Measurements from ENCODE around the gene RPL35A.
"Not testable (repeated sequence)": the region's sequence is repeated elsewhere in the genome, so short reads cannot be mapped to it uniquely, and the experiment has no call there.

The RPL35A gene

DNA sequence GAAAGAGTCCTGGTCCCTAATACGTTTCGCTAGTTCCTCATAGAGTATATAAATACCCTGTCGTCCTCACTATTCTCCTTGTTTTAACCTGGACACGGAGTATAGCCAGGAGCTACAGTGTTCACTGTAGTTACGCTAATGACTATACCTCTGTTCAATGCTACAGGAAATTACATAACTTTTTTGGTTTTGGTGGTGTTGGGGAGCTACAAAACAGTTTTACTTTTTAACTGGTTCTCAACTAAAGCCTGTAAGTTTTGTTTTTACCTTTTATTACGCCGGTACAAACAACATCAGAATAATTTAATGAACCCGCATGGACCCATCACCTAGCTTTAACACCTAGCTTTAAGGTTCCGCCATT lies 11.6 kb downstream of the RPL35A start:
- Histone ChIP-seq H3K27ac (ENCODE audit: low read depth, low read length, severe bottlenecking) (no peak overlapping the region), H3K36me3 (ENCODE audit: control insufficient read depth, insufficient read depth, low read length) (peaks cover 3% of the 10 kb centered on the region), H3K4me3 (ENCODE audit: extremely low read depth, insufficient read depth, low read length, poor library complexity, severe bottlenecking) (no peak overlapping the region), H3K4me1 (ENCODE audit: control insufficient read depth, insufficient read depth, low read length, poor library complexity, severe bottlenecking) (peaks cover 3% of the 10 kb centered on the region), H3K9me3 (ENCODE audit: control insufficient read depth, low read length) (no peaks in the 10 kb centered on the region)
- WGBS, 2 experiments (ENCODE audit: insufficient coverage in 2 of 2): 94 to 100% methylated on average over 3 to 6 of the region's 9 CpGs

DNA sequence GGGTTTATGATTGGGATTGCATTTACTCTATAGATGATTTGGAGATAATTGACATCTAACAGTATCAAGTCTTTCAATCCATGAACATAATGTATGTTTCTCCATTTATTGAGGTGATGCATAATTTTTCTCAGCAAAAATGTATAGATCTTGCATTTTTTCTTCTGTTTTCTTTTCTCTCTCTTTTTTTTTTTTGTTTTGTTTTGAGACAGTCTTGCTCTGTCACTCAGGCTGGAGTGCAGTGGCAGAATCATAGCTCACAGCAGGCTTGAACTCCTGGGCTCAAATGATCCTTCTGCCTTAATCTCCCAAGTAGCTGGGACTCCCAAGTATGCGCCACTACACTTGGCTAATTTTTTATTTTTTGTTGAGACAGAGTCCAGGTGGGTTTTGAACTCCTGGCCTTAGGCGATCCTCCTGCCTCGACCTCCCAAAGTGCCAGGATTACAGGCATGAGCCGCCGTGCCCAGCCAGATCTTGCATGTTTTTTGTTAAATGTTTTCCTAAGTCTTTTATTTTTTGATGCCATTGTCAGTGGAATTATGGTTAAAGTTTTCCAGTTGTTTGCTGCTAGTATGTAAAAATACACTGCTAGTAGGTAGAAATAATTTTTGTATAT lies 13.1 kb downstream of the RPL35A start:
- WGBS, 2 experiments (ENCODE audit: insufficient coverage in 2 of 2): 89 to 92% methylated on average over 4 to 5 of the region's 5 CpGs
- H3K27ac ChIP-seq (ENCODE audit: low read depth, low read length, severe bottlenecking): no peak overlapping the region
- H3K9me3 ChIP-seq (ENCODE audit: control insufficient read depth, low read length): peaks cover 9% of the 10 kb centered on the region
- H3K4me1 ChIP-seq (ENCODE audit: control insufficient read depth, insufficient read depth, low read length, poor library complexity, severe bottlenecking): peaks cover 3% of the 10 kb centered on the region
- no peak overlapping the region for H3K4me3 ChIP-seq (ENCODE audit: extremely low read depth, insufficient read depth, low read length, poor library complexity, severe bottlenecking)
- no peaks in the 10 kb centered on the region for H3K36me3 ChIP-seq (ENCODE audit: control insufficient read depth, insufficient read depth, low read length)

DNA sequence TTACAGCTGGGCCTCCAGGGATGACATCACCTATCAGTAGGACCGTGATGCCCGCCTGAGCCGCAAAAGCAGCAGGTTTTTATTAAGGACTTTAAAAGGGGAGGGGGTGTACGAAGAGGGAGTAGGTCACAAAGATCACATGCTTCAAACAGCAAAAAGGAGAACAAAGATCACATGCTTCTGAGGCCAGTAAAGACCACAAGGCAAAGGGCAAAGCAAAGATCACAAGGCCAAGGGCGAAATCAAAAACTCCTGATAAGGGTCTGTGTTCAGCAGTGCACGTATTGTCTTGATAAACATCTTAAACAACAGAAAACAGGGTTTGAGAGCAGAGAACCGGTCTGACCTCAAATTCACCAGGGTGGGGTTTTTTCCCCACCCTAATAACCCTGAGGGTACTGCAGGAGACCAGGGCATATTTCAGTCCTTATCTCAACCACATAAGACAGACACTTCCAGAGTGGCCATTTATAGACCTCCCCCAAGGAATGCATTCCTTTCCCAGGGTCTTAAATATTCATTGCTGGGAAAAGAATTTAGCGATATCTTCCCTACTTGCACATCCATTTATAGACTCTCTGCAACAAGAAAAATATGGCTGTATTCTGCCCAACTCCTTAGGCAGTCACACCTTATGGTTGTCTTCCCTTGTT lies 17.5 kb downstream of the RPL35A start:
- H3K4me1 ChIP-seq (ENCODE audit: control insufficient read depth, insufficient read depth, low read length, poor library complexity, severe bottlenecking); H3K36me3 ChIP-seq (ENCODE audit: control insufficient read depth, insufficient read depth, low read length); H3K4me3 ChIP-seq (ENCODE audit: extremely low read depth, insufficient read depth, low read length, poor library complexity, severe bottlenecking); H3K27ac ChIP-seq (ENCODE audit: low read depth, low read length, severe bottlenecking): not testable (repeated sequence)
- H3K9me3 ChIP-seq (ENCODE audit: control insufficient read depth, low read length): peaks cover 14% of the 10 kb centered on the region
- 89 to 96% methylated on average over 7 of the region's 8 CpGs for WGBS, 2 experiments (ENCODE audit: insufficient coverage in 2 of 2)

DNA sequence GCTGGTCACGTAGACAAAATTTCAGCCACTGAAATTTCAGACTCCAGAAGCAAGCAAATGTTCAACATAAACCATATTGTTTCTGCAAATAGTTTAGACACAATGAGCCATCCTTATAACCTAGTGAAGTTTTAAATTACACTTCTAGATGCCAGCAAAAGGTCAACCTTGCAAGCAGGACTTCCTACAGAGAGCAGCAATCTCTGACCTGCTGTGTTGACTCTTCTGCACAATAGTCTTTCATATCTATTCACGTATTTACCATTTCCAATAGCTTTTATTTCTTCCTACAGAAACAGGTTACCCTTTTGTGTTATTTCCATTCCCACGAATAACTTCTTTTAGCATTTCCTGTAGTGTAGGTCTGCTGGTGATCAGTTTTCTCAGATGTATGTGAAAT lies 20.6 kb downstream of the RPL35A start:
- Histone ChIP-seq H3K27ac (ENCODE audit: low read depth, low read length, severe bottlenecking) (no peak overlapping the region), H3K4me3 (ENCODE audit: extremely low read depth, insufficient read depth, low read length, poor library complexity, severe bottlenecking) (no peak overlapping the region), H3K36me3 (ENCODE audit: control insufficient read depth, insufficient read depth, low read length) (no peaks in the 10 kb centered on the region), H3K9me3 (ENCODE audit: control insufficient read depth, low read length) (peaks cover 14% of the 10 kb centered on the region), H3K4me1 (ENCODE audit: control insufficient read depth, insufficient read depth, low read length, poor library complexity, severe bottlenecking) (no peaks in the 10 kb centered on the region)
- 67 to 80% methylated on average over 1 of the region's 3 CpGs for WGBS, 2 experiments (ENCODE audit: insufficient coverage in 2 of 2)

DNA sequence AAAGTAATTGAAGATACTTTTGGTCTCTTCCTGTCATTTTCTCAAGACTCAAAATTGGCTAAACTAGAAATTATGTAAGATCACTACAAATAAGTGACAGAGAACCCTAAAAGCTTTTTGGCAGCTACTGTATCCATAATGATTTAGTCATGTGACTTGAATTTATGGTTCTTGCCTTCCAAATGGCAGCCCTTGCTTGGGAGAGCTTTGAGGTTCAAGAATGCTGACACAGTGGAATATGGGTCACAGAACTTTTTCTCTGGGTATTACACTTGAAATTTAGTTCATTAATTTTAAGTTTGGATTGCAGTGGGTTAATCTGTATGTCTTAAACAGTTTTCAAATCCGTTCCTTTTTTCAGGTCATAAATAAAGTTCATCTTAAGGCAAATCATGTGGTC lies 24.0 kb downstream of the RPL35A start:
- Histone ChIP-seq H3K4me1 (ENCODE audit: control insufficient read depth, insufficient read depth, low read length, poor library complexity, severe bottlenecking) (no peaks in the 10 kb centered on the region), H3K4me3 (ENCODE audit: extremely low read depth, insufficient read depth, low read length, poor library complexity, severe bottlenecking) (no peak overlapping the region), H3K27ac (ENCODE audit: low read depth, low read length, severe bottlenecking) (no peak overlapping the region), H3K36me3 (ENCODE audit: control insufficient read depth, insufficient read depth, low read length) (no peaks in the 10 kb centered on the region), H3K9me3 (ENCODE audit: control insufficient read depth, low read length) (peaks cover 5% of the 10 kb centered on the region)
- 100% methylated on average over 1 of the region's 1 CpG; no CpG with 5 or more reads in 1 of the 2 experiments for WGBS, 2 experiments (ENCODE audit: insufficient coverage in 2 of 2)

DNA sequence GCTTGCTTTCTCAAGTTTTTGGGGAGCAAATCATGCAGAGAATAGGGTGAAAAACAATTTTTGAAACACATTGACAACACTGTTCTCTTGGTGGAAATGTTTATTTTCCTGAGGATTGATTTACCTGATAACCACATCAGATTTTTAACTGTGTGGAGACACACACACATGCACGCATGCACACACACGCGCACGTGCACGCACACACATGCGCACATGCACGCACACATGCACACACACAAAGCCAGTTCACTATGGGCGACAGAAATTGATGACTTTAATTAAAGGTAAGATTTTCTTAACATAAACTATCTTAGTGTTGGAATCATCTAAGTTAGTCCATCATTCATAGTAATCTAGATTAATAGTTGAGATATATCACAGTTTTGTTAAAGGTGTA lies 25.3 kb downstream of the RPL35A start:
- Histone ChIP-seq H3K36me3 (ENCODE audit: control insufficient read depth, insufficient read depth, low read length) (no peaks in the 10 kb centered on the region), H3K4me1 (ENCODE audit: control insufficient read depth, insufficient read depth, low read length, poor library complexity, severe bottlenecking) (no peaks in the 10 kb centered on the region), H3K9me3 (ENCODE audit: control insufficient read depth, low read length) (peaks cover 5% of the 10 kb centered on the region), H3K27ac (ENCODE audit: low read depth, low read length, severe bottlenecking) (no peak overlapping the region), H3K4me3 (ENCODE audit: extremely low read depth, insufficient read depth, low read length, poor library complexity, severe bottlenecking) (no peak overlapping the region)
- WGBS, 2 experiments (ENCODE audit: insufficient coverage in 2 of 2): 96% methylated on average over 5 of the region's 8 CpGs; no CpG with 5 or more reads in 1 of the 2 experiments

DNA sequence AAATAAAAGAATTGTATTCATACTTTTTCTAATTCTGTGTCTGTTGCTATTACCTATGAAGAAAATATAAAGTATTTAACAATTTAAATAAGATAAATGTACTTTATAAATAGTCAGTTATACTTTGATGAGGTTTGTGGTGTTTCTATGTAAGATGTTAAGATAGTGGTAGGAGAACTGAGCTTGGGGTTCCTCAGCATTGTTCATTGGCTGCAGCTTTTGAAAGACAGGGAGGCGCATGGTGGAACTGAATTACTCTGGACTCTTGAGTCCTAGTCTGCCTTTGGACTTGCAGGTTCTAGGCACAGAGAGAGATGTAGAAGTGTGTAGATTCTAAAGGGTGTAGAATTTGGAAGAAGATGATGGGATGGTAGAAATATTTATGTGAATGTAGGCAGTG lies 33.1 kb downstream of the RPL35A start:
- Histone ChIP-seq H3K9me3 (ENCODE audit: control insufficient read depth, low read length) (no peaks in the 10 kb centered on the region), H3K4me3 (ENCODE audit: extremely low read depth, insufficient read depth, low read length, poor library complexity, severe bottlenecking) (no peak overlapping the region), H3K4me1 (ENCODE audit: control insufficient read depth, insufficient read depth, low read length, poor library complexity, severe bottlenecking) (no peaks in the 10 kb centered on the region), H3K27ac (ENCODE audit: low read depth, low read length, severe bottlenecking) (no peak overlapping the region), H3K36me3 (ENCODE audit: control insufficient read depth, insufficient read depth, low read length) (no peaks in the 10 kb centered on the region)
- WGBS, 2 experiments (ENCODE audit: insufficient coverage in 2 of 2): 100% methylated on average over 1 of the region's 1 CpG

DNA sequence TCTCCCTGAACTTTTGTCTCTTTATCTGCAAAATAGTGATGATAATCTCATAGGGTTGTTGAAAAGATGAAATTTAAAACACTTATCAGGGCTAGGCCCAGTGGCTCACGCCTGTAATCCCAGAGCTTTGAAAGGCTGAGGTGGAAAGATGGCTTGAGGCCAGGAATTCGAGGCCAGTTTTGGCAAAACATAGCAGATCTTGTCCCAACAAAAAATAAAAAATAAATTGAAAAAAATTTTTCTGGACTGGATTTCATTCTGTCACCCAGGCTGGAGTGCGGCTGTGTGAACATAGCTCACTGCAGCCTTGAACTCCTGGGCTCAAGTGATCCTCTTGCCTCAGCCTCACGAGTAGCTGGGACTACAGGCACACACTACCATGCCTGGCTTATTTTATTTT lies 39.7 kb downstream of the RPL35A start:
- H3K36me3 ChIP-seq (ENCODE audit: control insufficient read depth, insufficient read depth, low read length): no peaks in the 10 kb centered on the region
- WGBS, 2 experiments (ENCODE audit: insufficient coverage in 2 of 2): 91 to 100% methylated on average over 1 to 2 of the region's 4 CpGs
- no peaks in the 10 kb centered on the region for H3K9me3 ChIP-seq (ENCODE audit: control insufficient read depth, low read length)
- no peak overlapping the region for H3K4me3 ChIP-seq (ENCODE audit: extremely low read depth, insufficient read depth, low read length, poor library complexity, severe bottlenecking)
- no peaks in the 10 kb centered on the region for H3K4me1 ChIP-seq (ENCODE audit: control insufficient read depth, insufficient read depth, low read length, poor library complexity, severe bottlenecking)
- no peak overlapping the region for H3K27ac ChIP-seq (ENCODE audit: low read depth, low read length, severe bottlenecking)

DNA sequence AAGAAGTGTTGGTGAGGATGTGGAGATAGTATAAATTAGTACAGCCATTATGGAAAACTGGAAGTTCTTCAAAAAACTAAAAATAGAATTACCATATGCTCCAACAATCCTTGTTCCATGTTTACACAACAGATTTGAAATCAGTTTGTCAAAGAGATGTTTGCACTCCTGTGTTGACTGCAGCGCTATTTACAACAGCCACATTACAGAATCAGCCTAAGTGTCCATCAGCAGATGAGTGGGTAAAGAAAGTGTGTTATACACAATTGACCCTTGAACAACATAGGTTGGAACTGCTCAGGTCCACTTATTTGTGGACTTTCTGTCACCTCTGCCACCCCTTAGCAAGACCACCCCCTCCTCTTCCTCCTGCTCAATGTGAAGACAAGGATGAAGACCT lies 44.7 kb downstream of the RPL35A start:
- no CpG with 5 or more reads among the region's 1 CpG for WGBS, 2 experiments (ENCODE audit: insufficient coverage in 2 of 2)
- no peaks in the 10 kb centered on the region for H3K4me1 ChIP-seq (ENCODE audit: control insufficient read depth, insufficient read depth, low read length, poor library complexity, severe bottlenecking)
- H3K9me3 ChIP-seq (ENCODE audit: control insufficient read depth, low read length): no peaks in the 10 kb centered on the region
- no peaks in the 10 kb centered on the region for H3K36me3 ChIP-seq (ENCODE audit: control insufficient read depth, insufficient read depth, low read length)
- no peak overlapping the region for H3K27ac ChIP-seq (ENCODE audit: low read depth, low read length, severe bottlenecking)
- no peak overlapping the region for H3K4me3 ChIP-seq (ENCODE audit: extremely low read depth, insufficient read depth, low read length, poor library complexity, severe bottlenecking)

DNA sequence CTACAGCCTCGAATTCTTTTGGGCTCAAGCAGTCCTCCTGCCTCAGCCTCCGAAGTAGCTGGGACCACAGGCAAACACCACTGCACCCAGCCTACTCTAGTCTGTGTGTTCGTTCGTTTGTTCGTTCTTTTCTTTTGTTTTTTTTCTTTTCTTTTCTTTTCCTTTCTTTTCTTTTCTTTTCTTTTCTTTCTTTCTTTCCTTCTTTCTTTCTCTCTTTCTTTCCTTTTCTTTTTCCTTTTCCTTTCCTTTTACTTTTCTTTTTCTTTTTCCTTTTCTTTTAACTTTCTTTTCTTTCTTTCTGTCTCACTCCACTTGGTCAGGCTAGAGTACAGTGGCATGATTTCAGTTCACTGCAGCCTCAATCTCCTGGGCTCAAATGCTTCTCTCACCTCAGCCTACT lies 46.9 kb downstream of the RPL35A start:
- no peaks in the 10 kb centered on the region for H3K4me1 ChIP-seq (ENCODE audit: control insufficient read depth, insufficient read depth, low read length, poor library complexity, severe bottlenecking)
- no peak overlapping the region for H3K4me3 ChIP-seq (ENCODE audit: extremely low read depth, insufficient read depth, low read length, poor library complexity, severe bottlenecking)
- no peaks in the 10 kb centered on the region for H3K36me3 ChIP-seq (ENCODE audit: control insufficient read depth, insufficient read depth, low read length)
- 90 to 91% methylated on average over 5 of the region's 5 CpGs for WGBS, 2 experiments (ENCODE audit: insufficient coverage in 2 of 2)
- no peak overlapping the region for H3K27ac ChIP-seq (ENCODE audit: low read depth, low read length, severe bottlenecking)
- H3K9me3 ChIP-seq (ENCODE audit: control insufficient read depth, low read length): no peaks in the 10 kb centered on the region

DNA sequence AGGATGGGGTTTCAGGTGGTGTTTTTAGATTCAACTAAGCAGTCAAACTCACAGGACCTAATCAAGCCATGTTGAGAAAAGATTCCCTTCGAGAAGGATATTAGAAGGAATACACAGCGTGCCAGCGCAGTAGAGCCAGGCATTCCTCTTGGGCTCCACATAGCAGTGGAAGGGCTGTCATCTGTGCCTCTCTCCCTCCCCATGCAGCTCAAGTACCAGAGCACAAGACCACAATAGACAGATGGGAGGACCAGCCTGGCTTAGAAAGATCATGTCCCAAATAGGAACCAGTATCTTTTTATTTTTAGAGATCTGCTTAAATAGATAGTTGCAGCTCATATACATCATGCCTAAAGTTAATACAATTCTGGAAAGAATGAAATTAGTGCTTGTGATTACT lies 47.9 kb downstream of the RPL35A start:
- no peaks in the 10 kb centered on the region for H3K36me3 ChIP-seq (ENCODE audit: control insufficient read depth, insufficient read depth, low read length)
- no peak overlapping the region for H3K27ac ChIP-seq (ENCODE audit: low read depth, low read length, severe bottlenecking)
- H3K4me3 ChIP-seq (ENCODE audit: extremely low read depth, insufficient read depth, low read length, poor library complexity, severe bottlenecking): no peak overlapping the region
- H3K4me1 ChIP-seq (ENCODE audit: control insufficient read depth, insufficient read depth, low read length, poor library complexity, severe bottlenecking): no peaks in the 10 kb centered on the region
- WGBS, 2 experiments (ENCODE audit: insufficient coverage in 2 of 2): 96 to 100% methylated on average over 3 of the region's 3 CpGs
- H3K9me3 ChIP-seq (ENCODE audit: control insufficient read depth, low read length): no peaks in the 10 kb centered on the region
